Amygdala (tissue), 56 donors: ENCODE measurements around the gene ANTXRL.
"Not testable (repeated sequence)": the region's sequence is repeated elsewhere in the genome, so short reads cannot be mapped to it uniquely, and the experiment has no call there.

Experiments used
- DNase-seq, 56 donors: peaks; one replicate each; lab custom pipeline; 2025; lab: John Stamatoyannopoulos, UW

Gene ANTXRL

GRCh38 chr10:46270963-46271530 is 15.8 kb upstream of the ANTXRL start:
- DNase-seq: not testable (repeated sequence)

- DNase-seq: not testable (repeated sequence)
Measured at GRCh38 chr10:46271795-46272499, 14.8 kb upstream of the ANTXRL start.

- DNase-seq: no peak
Measured at GRCh38 chr10:46272863-46273415, 13.9 kb upstream of the ANTXRL start.

GRCh38 chr10:46273506-46274477 is 13.0 kb upstream of the ANTXRL start:
- DNase-seq: no peak

GRCh38 chr10:46277840-46278239 is 9.0 kb upstream of the ANTXRL start:
- DNase-seq: no peak

GRCh38 chr10:46282421-46282831 is 4.4 kb upstream of the ANTXRL start:
- DNase-seq: peak in 1 of 56 donors; percentile 11

- peak in 53 of 56 donors; percentile 9 to 93 (median 72) for DNase-seq
Measured at GRCh38 chr10:46282842-46283574, 3.8 kb upstream of the ANTXRL start.

- DNase-seq: no peak
Measured at GRCh38 chr10:46283580-46284285, 3.1 kb upstream of the ANTXRL start.

- peak in 54 of 56 donors; percentile 12 to 92 (median 70) for DNase-seq
Measured at GRCh38 chr10:46284286-46285229, 2.2 kb upstream of the ANTXRL start.

- no peak for DNase-seq
Measured at GRCh38 chr10:46285300-46285699, 1.5 kb upstream of the ANTXRL start.

GRCh38 chr10:46285966-46286620 is 704 bp upstream of the ANTXRL start:
- no peak for DNase-seq

GRCh38 chr10:46287846-46288477 is 1.2 kb downstream of the ANTXRL start:
- DNase-seq: no peak

- no peak for DNase-seq
Measured at GRCh38 chr10:46288601-46289206, 1.9 kb downstream of the ANTXRL start.

GRCh38 chr10:46289209-46289810 is 2.5 kb downstream of the ANTXRL start:
- DNase-seq: no peak

GRCh38 chr10:46290101-46290886 is 3.5 kb downstream of the ANTXRL start:
- no peak for DNase-seq
